ENCODE results near the gene ATAD1.
"Not testable (repeated sequence)": the region's sequence is repeated elsewhere in the genome, so short reads cannot be mapped to it uniquely, and the experiment has no call there.

The ATAD1 gene

DNA sequence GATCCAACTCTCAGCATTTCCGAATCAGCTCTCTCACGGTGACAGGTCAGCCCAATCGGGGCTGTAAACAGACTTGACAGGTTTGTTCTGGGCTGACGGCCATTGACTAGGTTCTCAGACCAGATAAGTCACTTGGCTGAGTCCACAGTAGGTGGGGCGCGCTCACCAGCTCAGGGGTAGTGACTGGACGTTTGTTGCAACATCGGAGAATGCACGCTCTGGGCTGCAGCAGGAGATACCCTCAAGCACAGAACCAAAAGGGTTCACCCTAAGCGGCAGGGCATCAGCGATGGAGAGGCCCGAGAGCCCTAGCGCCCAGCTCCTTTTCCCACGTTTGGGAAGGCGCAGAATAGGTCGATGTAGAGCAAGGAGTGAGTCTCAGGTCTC, 43.5 kb upstream of the ATAD1 start:
- WGBS, 2 experiments (ENCODE audit: insufficient coverage in 2 of 2): 52 to 54% methylated on average over 15 to 16 of the region's 16 CpGs
- Histone ChIP-seq H3K4me1 (ENCODE audit: control insufficient read depth, insufficient read depth, low read length, poor library complexity, severe bottlenecking) (no peaks in the 10 kb centered on the region), H3K36me3 (ENCODE audit: control insufficient read depth, insufficient read depth, low read length) (no peaks in the 10 kb centered on the region), H3K27ac (ENCODE audit: low read depth, low read length, severe bottlenecking) (no peak overlapping the region), H3K4me3 (ENCODE audit: extremely low read depth, insufficient read depth, low read length, poor library complexity, severe bottlenecking) (peak overlapping the region; percentile 86), H3K9me3 (ENCODE audit: control insufficient read depth, low read length) (no peaks in the 10 kb centered on the region)

DNA sequence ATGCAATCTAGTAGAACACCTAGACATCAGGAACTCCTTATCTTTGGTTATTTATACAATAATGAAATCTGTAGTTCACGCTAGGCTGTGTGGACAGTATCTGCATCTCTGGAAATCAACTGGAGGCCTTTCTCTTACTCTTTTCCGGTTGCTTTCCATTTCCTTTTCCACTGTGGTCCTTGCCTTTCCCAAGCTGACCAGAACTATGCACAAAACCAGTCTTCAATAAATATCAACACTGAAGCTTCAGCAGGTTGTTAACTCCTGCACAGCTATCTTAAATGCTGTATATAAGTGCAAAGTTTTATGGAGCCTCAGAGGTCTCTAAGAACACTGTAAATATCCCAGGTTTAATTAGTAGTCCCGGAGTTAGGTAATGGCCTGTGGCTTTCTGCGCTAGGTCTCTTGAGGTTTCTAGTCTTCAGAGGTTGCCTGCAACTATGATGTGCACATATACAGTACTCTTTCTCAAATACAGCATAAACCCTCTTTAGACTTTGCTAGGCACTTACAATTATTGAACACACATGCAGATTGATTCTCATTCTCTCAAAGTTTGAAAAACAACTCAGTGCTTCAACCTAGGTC, 42.9 kb upstream of the ATAD1 start:
- Histone ChIP-seq H3K9me3 (ENCODE audit: control insufficient read depth, low read length) (no peaks in the 10 kb centered on the region), H3K27ac (ENCODE audit: low read depth, low read length, severe bottlenecking) (no peak overlapping the region)

DNA sequence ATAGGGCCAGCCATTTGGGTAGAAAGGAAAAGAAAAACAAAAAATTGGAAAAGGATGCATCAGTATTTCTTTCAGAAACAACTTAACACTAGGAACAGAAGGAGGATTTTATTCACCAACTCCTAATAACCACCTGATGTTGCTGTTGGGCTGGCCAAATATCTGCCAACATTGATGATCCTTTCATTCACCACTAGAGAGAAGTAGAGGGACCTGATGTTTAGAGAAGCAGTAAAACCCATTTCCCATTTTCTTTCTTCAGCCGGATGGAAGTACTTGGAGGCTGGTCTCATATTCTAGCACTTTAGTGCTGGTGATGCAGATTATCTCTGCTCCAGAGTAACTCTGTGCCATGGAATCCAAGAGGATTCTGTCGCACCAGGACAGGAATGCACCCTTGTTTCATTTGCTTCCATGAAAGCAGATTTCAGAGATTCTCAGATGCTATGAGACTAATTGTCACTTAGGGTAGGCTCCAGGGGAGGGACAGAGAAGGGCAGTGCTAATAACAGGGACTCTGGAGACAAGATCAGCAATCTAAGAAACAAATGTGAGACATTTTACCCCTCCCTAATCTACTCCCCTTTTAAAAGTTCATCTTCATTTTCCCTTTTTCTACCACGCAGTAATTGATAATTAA, 42.2 kb upstream of the ATAD1 start:
- no peak overlapping the region for H3K4me3 ChIP-seq (ENCODE audit: extremely low read depth, insufficient read depth, low read length, poor library complexity, severe bottlenecking)
- 40 to 70% methylated on average over 1 to 2 of the region's 3 CpGs for WGBS, 2 experiments (ENCODE audit: insufficient coverage in 2 of 2)
- no peaks in the 10 kb centered on the region for H3K9me3 ChIP-seq (ENCODE audit: control insufficient read depth, low read length)
- H3K36me3 ChIP-seq (ENCODE audit: control insufficient read depth, insufficient read depth, low read length): no peaks in the 10 kb centered on the region
- no peak overlapping the region for H3K27ac ChIP-seq (ENCODE audit: low read depth, low read length, severe bottlenecking)
- no peaks in the 10 kb centered on the region for H3K4me1 ChIP-seq (ENCODE audit: control insufficient read depth, insufficient read depth, low read length, poor library complexity, severe bottlenecking)

More for the DNA sequence above, 42.9 kb upstream of the ATAD1 start:
- WGBS, 2 experiments (ENCODE audit: insufficient coverage in 2 of 2): 94 to 100% methylated on average over 2 to 3 of the region's 4 CpGs
- Histone ChIP-seq H3K4me3 (ENCODE audit: extremely low read depth, insufficient read depth, low read length, poor library complexity, severe bottlenecking) (no peak overlapping the region), H3K36me3 (ENCODE audit: control insufficient read depth, insufficient read depth, low read length) (no peaks in the 10 kb centered on the region), H3K4me1 (ENCODE audit: control insufficient read depth, insufficient read depth, low read length, poor library complexity, severe bottlenecking) (no peaks in the 10 kb centered on the region)

DNA sequence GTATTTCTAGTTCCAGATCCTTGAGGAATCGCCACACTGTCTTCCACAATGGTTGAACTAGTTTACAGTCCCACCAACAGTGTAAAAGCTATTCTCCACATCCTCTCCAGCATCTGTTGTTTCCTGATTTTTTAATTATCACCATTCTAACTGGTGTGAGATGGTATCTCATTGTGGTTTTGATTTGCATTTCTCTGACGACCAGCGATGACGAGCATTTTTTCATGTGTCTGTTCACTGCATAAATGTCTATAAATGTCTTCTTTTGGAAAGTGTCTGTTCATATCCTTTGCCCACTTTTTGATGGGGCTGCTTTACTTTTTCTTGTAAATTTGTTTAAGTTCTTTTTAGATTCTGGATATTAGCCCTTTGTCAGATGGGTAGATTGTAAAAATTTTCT, 37.6 kb upstream of the ATAD1 start:
- H3K36me3 ChIP-seq (ENCODE audit: control insufficient read depth, insufficient read depth, low read length); H3K9me3 ChIP-seq (ENCODE audit: control insufficient read depth, low read length); H3K27ac ChIP-seq (ENCODE audit: low read depth, low read length, severe bottlenecking); H3K4me3 ChIP-seq (ENCODE audit: extremely low read depth, insufficient read depth, low read length, poor library complexity, severe bottlenecking); H3K4me1 ChIP-seq (ENCODE audit: control insufficient read depth, insufficient read depth, low read length, poor library complexity, severe bottlenecking): not testable (repeated sequence)
- WGBS, 2 experiments (ENCODE audit: insufficient coverage in 2 of 2): 89 to 100% methylated on average over 3 of the region's 4 CpGs

DNA sequence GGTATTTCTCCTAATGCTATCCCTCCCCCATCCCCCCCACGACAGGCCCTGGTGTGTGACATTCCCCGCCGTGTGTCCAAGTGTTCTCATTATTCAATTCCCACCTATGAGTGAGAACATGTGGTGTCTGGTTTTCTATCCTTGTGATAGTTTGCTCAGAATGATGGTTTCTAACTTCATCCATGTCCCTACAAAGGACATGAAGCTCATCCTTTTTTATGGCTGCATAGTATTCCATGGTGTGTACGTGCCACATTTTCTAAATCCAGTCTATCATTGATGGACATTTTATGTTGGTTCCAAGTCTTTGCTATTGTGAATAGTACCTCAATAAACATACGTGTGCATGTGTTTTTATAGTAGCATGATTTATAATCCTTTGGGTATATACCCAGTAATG, 37.2 kb upstream of the ATAD1 start:
- not testable (repeated sequence) for H3K27ac ChIP-seq (ENCODE audit: low read depth, low read length, severe bottlenecking); H3K9me3 ChIP-seq (ENCODE audit: control insufficient read depth, low read length); H3K36me3 ChIP-seq (ENCODE audit: control insufficient read depth, insufficient read depth, low read length); H3K4me1 ChIP-seq (ENCODE audit: control insufficient read depth, insufficient read depth, low read length, poor library complexity, severe bottlenecking); H3K4me3 ChIP-seq (ENCODE audit: extremely low read depth, insufficient read depth, low read length, poor library complexity, severe bottlenecking)
- WGBS, 2 experiments (ENCODE audit: insufficient coverage in 2 of 2): no CpG with 5 or more reads among the region's 5 CpGs

DNA sequence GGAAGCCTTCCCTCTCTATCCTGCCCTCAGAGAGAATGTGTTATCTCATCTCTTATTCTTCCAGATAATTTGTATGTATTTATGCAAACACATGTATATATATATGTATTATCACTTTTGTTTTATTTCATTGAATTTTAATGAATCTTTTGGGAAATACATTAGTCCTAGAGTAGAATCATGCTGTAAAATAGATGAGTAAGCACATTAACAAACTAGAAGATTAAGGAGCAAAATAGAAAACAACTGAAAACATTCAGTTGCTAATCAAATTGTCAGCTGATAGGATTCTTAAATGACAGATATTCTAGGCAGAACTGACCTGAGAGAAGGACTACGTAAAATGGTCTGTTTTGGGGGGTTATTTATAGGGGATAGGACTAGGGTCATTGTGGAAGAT, 34.1 kb upstream of the ATAD1 start:
- no peaks in the 10 kb centered on the region for H3K36me3 ChIP-seq (ENCODE audit: control insufficient read depth, insufficient read depth, low read length)
- H3K27ac ChIP-seq (ENCODE audit: low read depth, low read length, severe bottlenecking): no peak overlapping the region
- no peaks in the 10 kb centered on the region for H3K9me3 ChIP-seq (ENCODE audit: control insufficient read depth, low read length)
- no peaks in the 10 kb centered on the region for H3K4me1 ChIP-seq (ENCODE audit: control insufficient read depth, insufficient read depth, low read length, poor library complexity, severe bottlenecking)
- no peak overlapping the region for H3K4me3 ChIP-seq (ENCODE audit: extremely low read depth, insufficient read depth, low read length, poor library complexity, severe bottlenecking)
- WGBS, 2 experiments (ENCODE audit: insufficient coverage in 2 of 2): 60% methylated on average over 1 of the region's 1 CpG; no CpG with 5 or more reads in 1 of the 2 experiments

DNA sequence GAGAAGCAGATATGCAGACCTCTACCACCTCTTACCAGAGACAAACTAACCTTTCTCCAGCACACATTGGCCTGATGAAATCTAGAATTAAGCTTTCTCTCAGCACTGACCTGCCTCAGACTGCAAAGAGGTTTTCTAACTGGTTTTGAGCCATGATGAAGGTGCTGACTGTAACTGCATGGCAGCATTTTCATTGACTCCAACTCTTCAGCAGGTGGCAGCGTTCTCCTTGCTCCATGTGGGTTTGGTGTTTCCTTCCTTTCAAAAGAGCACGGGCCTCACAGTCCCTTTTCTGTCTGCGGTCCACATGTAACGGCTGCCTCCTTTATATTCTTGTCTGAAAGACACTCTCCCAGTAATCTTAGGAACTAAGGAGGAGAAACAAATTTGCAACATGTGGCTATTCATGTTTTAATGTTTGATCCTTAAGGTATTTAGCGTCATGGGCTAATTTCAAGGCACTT, 32.7 kb upstream of the ATAD1 start:
- H3K9me3 ChIP-seq (ENCODE audit: control insufficient read depth, low read length): no peaks in the 10 kb centered on the region
- H3K27ac ChIP-seq (ENCODE audit: low read depth, low read length, severe bottlenecking): no peak overlapping the region
- no peaks in the 10 kb centered on the region for H3K36me3 ChIP-seq (ENCODE audit: control insufficient read depth, insufficient read depth, low read length)
- no peaks in the 10 kb centered on the region for H3K4me1 ChIP-seq (ENCODE audit: control insufficient read depth, insufficient read depth, low read length, poor library complexity, severe bottlenecking)
- no peak overlapping the region for H3K4me3 ChIP-seq (ENCODE audit: extremely low read depth, insufficient read depth, low read length, poor library complexity, severe bottlenecking)
- WGBS, 2 experiments (ENCODE audit: insufficient coverage in 2 of 2): 15 to 60% methylated on average over 1 to 2 of the region's 5 CpGs

DNA sequence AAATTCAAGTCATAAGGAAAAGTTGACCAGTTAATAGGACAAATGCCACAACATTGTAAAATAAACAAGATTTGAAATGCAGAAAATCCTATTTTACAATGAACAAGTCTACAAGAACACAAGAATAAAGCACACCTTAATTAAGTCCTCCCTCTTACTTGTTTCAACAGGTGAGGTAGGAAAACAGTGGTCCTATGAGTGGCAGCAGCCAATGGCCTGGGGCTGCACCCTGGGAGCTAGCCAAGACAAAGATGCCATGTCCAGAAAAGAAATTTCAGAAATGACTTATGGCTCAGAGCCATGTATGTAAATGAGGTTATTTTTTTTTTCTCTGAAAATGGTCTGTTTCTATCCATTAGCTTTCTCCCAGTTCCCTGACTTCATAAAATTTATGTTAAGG, 31.0 kb upstream of the ATAD1 start:
- Histone ChIP-seq H3K36me3 (ENCODE audit: control insufficient read depth, insufficient read depth, low read length) (no peaks in the 10 kb centered on the region), H3K4me3 (ENCODE audit: extremely low read depth, insufficient read depth, low read length, poor library complexity, severe bottlenecking) (no peak overlapping the region), H3K9me3 (ENCODE audit: control insufficient read depth, low read length) (no peaks in the 10 kb centered on the region), H3K27ac (ENCODE audit: low read depth, low read length, severe bottlenecking) (no peak overlapping the region), H3K4me1 (ENCODE audit: control insufficient read depth, insufficient read depth, low read length, poor library complexity, severe bottlenecking) (no peaks in the 10 kb centered on the region)

DNA sequence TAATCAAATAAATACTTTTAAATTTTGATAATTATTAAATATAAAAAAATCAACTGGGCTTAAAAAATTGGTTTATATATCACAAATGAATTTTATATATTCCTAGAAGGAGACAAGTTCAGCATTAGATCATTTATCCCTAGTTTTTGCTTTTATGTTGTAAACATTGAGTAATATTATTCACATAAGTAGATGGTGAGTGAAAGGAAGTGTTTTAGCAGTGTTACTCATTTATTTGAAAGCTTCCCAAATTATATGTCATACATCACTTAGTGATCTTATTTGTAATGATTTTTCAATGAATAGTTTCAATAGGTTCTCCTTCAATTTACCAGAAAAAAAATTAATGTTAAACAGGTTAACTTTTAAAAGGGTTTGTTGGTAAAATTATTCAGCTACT, 29.5 kb upstream of the ATAD1 start:
- Histone ChIP-seq H3K9me3 (ENCODE audit: control insufficient read depth, low read length) (no peaks in the 10 kb centered on the region), H3K4me1 (ENCODE audit: control insufficient read depth, insufficient read depth, low read length, poor library complexity, severe bottlenecking) (no peaks in the 10 kb centered on the region), H3K4me3 (ENCODE audit: extremely low read depth, insufficient read depth, low read length, poor library complexity, severe bottlenecking) (no peak overlapping the region), H3K36me3 (ENCODE audit: control insufficient read depth, insufficient read depth, low read length) (no peaks in the 10 kb centered on the region), H3K27ac (ENCODE audit: low read depth, low read length, severe bottlenecking) (no peak overlapping the region)

DNA sequence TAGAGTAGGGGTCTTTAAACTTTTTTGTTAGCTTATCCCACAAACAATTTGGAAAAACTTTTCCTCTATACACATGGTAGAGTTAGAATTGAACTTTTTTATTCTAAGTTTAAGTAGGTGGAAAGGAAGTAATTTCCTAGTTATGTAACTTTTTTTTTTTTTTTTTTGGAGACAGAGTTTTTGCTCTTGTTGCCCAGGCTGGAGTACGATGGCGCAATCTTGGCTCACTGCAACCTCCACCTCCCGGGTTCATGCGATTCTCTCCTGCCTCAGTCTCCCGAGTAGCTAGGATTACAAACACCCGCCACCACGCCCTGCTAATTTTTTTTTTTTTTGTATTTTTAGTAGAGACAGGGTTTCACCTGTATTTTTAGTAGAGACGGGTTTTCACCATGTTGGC, 28.7 kb upstream of the ATAD1 start:
- not testable (repeated sequence) for H3K9me3 ChIP-seq (ENCODE audit: control insufficient read depth, low read length); H3K36me3 ChIP-seq (ENCODE audit: control insufficient read depth, insufficient read depth, low read length); H3K4me3 ChIP-seq (ENCODE audit: extremely low read depth, insufficient read depth, low read length, poor library complexity, severe bottlenecking); H3K27ac ChIP-seq (ENCODE audit: low read depth, low read length, severe bottlenecking); H3K4me1 ChIP-seq (ENCODE audit: control insufficient read depth, insufficient read depth, low read length, poor library complexity, severe bottlenecking)
- 91 to 95% methylated on average over 5 of the region's 8 CpGs for WGBS, 2 experiments (ENCODE audit: insufficient coverage in 2 of 2)

DNA sequence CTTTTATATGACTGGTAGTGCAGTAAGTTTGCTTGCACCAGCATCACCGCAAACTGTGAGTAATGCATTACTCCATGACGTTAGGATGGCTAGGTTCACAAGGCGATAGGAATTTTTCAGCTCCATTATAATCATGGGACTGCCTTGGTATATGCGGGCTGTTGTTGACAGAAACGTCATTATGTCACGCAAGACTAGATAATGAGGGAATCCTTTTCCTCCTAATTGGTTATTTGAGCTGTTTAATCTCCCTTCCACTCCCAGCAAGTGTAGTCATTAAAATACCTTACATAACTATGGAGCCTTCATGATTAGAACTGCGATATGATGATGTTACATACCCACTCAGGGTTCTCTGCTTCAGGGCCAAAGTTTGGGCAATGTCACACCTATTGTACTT, 28.0 kb upstream of the ATAD1 start:
- Histone ChIP-seq H3K4me1 (ENCODE audit: control insufficient read depth, insufficient read depth, low read length, poor library complexity, severe bottlenecking) (no peaks in the 10 kb centered on the region), H3K9me3 (ENCODE audit: control insufficient read depth, low read length) (no peaks in the 10 kb centered on the region), H3K36me3 (ENCODE audit: control insufficient read depth, insufficient read depth, low read length) (no peaks in the 10 kb centered on the region), H3K27ac (ENCODE audit: low read depth, low read length, severe bottlenecking) (no peak overlapping the region), H3K4me3 (ENCODE audit: extremely low read depth, insufficient read depth, low read length, poor library complexity, severe bottlenecking) (no peak overlapping the region)
- WGBS, 2 experiments (ENCODE audit: insufficient coverage in 2 of 2): 80 to 89% methylated on average over 3 to 5 of the region's 7 CpGs
